Activated CD8-positive, alpha-beta memory T cell treated with anti-CD3 and anti-CD28 coated beads, Interleukin-2, amount 10 ng/mL, durations not matched to agents 7 days and 5 days (primary cell): Measurements from ENCODE around the gene ACSF3. TPM values are rescaled to one million over a fixed set of nuclear protein-coding genes. Genes with fewer than 3 reads are reported as not detected.

ENCODE experiments used
- ATAC-seq: fragments of 150-1000 bp; cut with Tn5 transposase; one replicate; pipeline ENCODE4 v1.10.0; 2021; ENCODE audit warnings: moderate library complexity
- CTCF ChIA-PET: fragments of 350-600 bp; sonication (Branson Sonifier 250); formaldehyde crosslinking; loops from one replicate; lab custom pipeline; 2021; ENCODE audit warnings: antibody characterized with exemption; lab: Charles Lee
- DNase-seq: peaks from one replicate; pipeline ENCODE4 v3.0.0-alpha.2; 2020
- H3K27ac Mint-ChIP-seq: one replicate; pipeline ENCODE4 v1.8.0; 2021; ENCODE audit warnings: mild to moderate bottlenecking, mixed read lengths
- H3K27me3 Mint-ChIP-seq: one replicate; pipeline ENCODE4 v1.8.0; 2021; ENCODE audit warnings: mixed read lengths
- H3K36me3 Mint-ChIP-seq: one replicate; pipeline ENCODE4 v1.8.0; 2021; ENCODE audit warnings: mild to moderate bottlenecking, mixed read lengths
- H3K4me1 Mint-ChIP-seq: one replicate; pipeline ENCODE4 v1.8.0; 2021; ENCODE audit warnings: mixed read lengths
- H3K4me3 Mint-ChIP-seq: one replicate; pipeline ENCODE4 v1.8.0; 2021; ENCODE audit warnings: mild to moderate bottlenecking, moderate library complexity, mixed read lengths
- H3K9me3 Mint-ChIP-seq: one replicate; pipeline ENCODE4 v1.8.0; 2022; ENCODE audit warnings: low read depth, mixed read lengths
- total RNA-seq, 2 experiments: library from RNA; stranded (reverse); gene quantifications; one replicate each; pipeline ENCODE4 v1.2.3, GENCODE V29; 2021

ACSF3 gene
- total RNA-seq, 2 experiments from 2014 or later = 43.6 to 56.7 TPM

- Mint-ChIP-seq H3K4me3 (no peak overlapping the region), H3K9me3 (no peaks in the 10 kb centered on the region), H3K27me3 (no peaks in the 10 kb centered on the region), H3K4me1 (peaks cover 18% of the 10 kb centered on the region), H3K36me3 (peaks cover 45% of the 10 kb centered on the region), H3K27ac (no peak overlapping the region)
- CTCF ChIA-PET = no interaction called here
- DNase-seq = no peak
- no peak for ATAC-seq
Measured at GRCh38 chr16:89106533-89107202, 13.0 kb downstream of the ACSF3 start.

- DNase-seq (no peak), ATAC-seq (no peak)
- H3K9me3 Mint-ChIP-seq = no peaks in the 10 kb centered on the region
- peaks cover 42% of the 10 kb centered on the region for H3K36me3 Mint-ChIP-seq
- CTCF ChIA-PET = no interaction called here
- H3K27me3 Mint-ChIP-seq = no peaks in the 10 kb centered on the region
- no peak overlapping the region for H3K4me3 Mint-ChIP-seq
- H3K27ac Mint-ChIP-seq = no peak overlapping the region
- peaks cover 12% of the 10 kb centered on the region for H3K4me1 Mint-ChIP-seq
Measured at GRCh38 chr16:89107203-89107582, 13.5 kb downstream of the ACSF3 start.

- Mint-ChIP-seq H3K27me3 (no peaks in the 10 kb centered on the region), H3K9me3 (no peaks in the 10 kb centered on the region), H3K4me1 (peaks cover 13% of the 10 kb centered on the region), H3K4me3 (no peak overlapping the region), H3K36me3 (peaks cover 34% of the 10 kb centered on the region), H3K27ac (no peak overlapping the region)
- DNase-seq (no peak), ATAC-seq (no peak)
- CTCF ChIA-PET = no interaction called here
Measured at GRCh38 chr16:89108416-89108815, 14.8 kb downstream of the ACSF3 start.

GRCh38 chr16:89110641-89111040 lies 17.0 kb downstream of the ACSF3 start:
- peaks cover 30% of the 10 kb centered on the region for H3K4me1 Mint-ChIP-seq
- no peak overlapping the region for H3K4me3 Mint-ChIP-seq
- no peaks in the 10 kb centered on the region for H3K9me3 Mint-ChIP-seq
- H3K27me3 Mint-ChIP-seq = no peaks in the 10 kb centered on the region
- CTCF ChIA-PET = no interaction called here
- DNase-seq (no peak), ATAC-seq (no peak)
- no peak overlapping the region for H3K27ac Mint-ChIP-seq
- peaks cover 37% of the 10 kb centered on the region for H3K36me3 Mint-ChIP-seq

- ATAC-seq (no peak), DNase-seq (no peak)
- no peak overlapping the region for H3K4me3 Mint-ChIP-seq
- H3K27ac Mint-ChIP-seq = no peak overlapping the region
- CTCF ChIA-PET = no interaction called here
- peaks cover 37% of the 10 kb centered on the region for H3K36me3 Mint-ChIP-seq
- no peaks in the 10 kb centered on the region for H3K9me3 Mint-ChIP-seq
- no peaks in the 10 kb centered on the region for H3K27me3 Mint-ChIP-seq
- peaks cover 36% of the 10 kb centered on the region for H3K4me1 Mint-ChIP-seq
Measured at GRCh38 chr16:89111263-89111662, 17.6 kb downstream of the ACSF3 start.

GRCh38 chr16:89112377-89113151 lies 18.9 kb downstream of the ACSF3 start:
- no peak overlapping the region for H3K4me3 Mint-ChIP-seq
- H3K27ac Mint-ChIP-seq = no peak overlapping the region
- DNase-seq (no peak), ATAC-seq (no peak)
- H3K9me3 Mint-ChIP-seq = no peaks in the 10 kb centered on the region
- H3K27me3 Mint-ChIP-seq = no peaks in the 10 kb centered on the region
- H3K4me1 Mint-ChIP-seq = peaks cover 38% of the 10 kb centered on the region
- H3K36me3 Mint-ChIP-seq = peaks cover 29% of the 10 kb centered on the region
- CTCF ChIA-PET = no interaction called here

GRCh38 chr16:89113152-89113547 lies 19.5 kb downstream of the ACSF3 start:
- no peak for DNase-seq
- H3K27me3 Mint-ChIP-seq = no peaks in the 10 kb centered on the region
- H3K4me1 Mint-ChIP-seq = peaks cover 38% of the 10 kb centered on the region
- no peak overlapping the region for H3K27ac Mint-ChIP-seq
- no peak overlapping the region for H3K4me3 Mint-ChIP-seq
- no peak for ATAC-seq
- no peaks in the 10 kb centered on the region for H3K9me3 Mint-ChIP-seq
- CTCF ChIA-PET = no interaction called here
- H3K36me3 Mint-ChIP-seq = peaks cover 28% of the 10 kb centered on the region

- ATAC-seq (no peak), DNase-seq (no peak)
- Mint-ChIP-seq H3K27ac (peak overlapping the region; percentile 95), H3K4me3 (no peak overlapping the region), H3K36me3 (peaks cover 24% of the 10 kb centered on the region), H3K4me1 (peaks cover 37% of the 10 kb centered on the region), H3K27me3 (no peaks in the 10 kb centered on the region), H3K9me3 (no peaks in the 10 kb centered on the region)
- CTCF ChIA-PET = interaction anchor here (2.8 kb wide), 1 partner anchor 16 kb away, joined by 22 read pairs; no protein-coding TSS in a partner anchor
Measured at GRCh38 chr16:89113661-89114060, 20.0 kb downstream of the ACSF3 start.

GRCh38 chr16:89114159-89114981 lies 20.7 kb downstream of the ACSF3 start:
- Mint-ChIP-seq H3K36me3 (peaks cover 24% of the 10 kb centered on the region), H3K4me1 (peaks cover 36% of the 10 kb centered on the region), H3K9me3 (no peaks in the 10 kb centered on the region), H3K27me3 (no peaks in the 10 kb centered on the region), H3K4me3 (peak overlapping the region; percentile 61), H3K27ac (peak overlapping the region; percentile 95)
- DNase-seq (no peak), ATAC-seq (peak; percentile 4)
- CTCF ChIA-PET = interaction anchor here (2.8 kb wide), 1 partner anchor 17 kb away, joined by 22 read pairs; no protein-coding TSS in a partner anchor

GRCh38 chr16:89115216-89115861 lies 21.7 kb downstream of the ACSF3 start:
- H3K9me3 Mint-ChIP-seq = no peaks in the 10 kb centered on the region
- H3K27me3 Mint-ChIP-seq = no peaks in the 10 kb centered on the region
- peak; percentile 91 for ATAC-seq
- peak overlapping the region; percentile 61 for H3K4me3 Mint-ChIP-seq
- peaks cover 21% of the 10 kb centered on the region for H3K36me3 Mint-ChIP-seq
- H3K27ac Mint-ChIP-seq = peak overlapping the region; percentile 95
- peak; percentile 90 for DNase-seq
- peaks cover 31% of the 10 kb centered on the region for H3K4me1 Mint-ChIP-seq
- CTCF ChIA-PET = interaction anchor here (0.9 to 2.8 kb wide), 2 partner anchors 18 to 102 kb away, joined by 3 to 22 read pairs; partner anchors contain the start of gene ZNF778

GRCh38 chr16:89116341-89117226 lies 22.9 kb downstream of the ACSF3 start:
- no peak overlapping the region for H3K4me3 Mint-ChIP-seq
- H3K27me3 Mint-ChIP-seq = no peaks in the 10 kb centered on the region
- peak overlapping the region; percentile 95 for H3K27ac Mint-ChIP-seq

More at GRCh38 chr16:89116341-89117226, 22.9 kb downstream of the ACSF3 start:
- ATAC-seq (no peak), DNase-seq (no peak)
- peaks cover 31% of the 10 kb centered on the region for H3K4me1 Mint-ChIP-seq
- no peaks in the 10 kb centered on the region for H3K9me3 Mint-ChIP-seq
- peaks cover 21% of the 10 kb centered on the region for H3K36me3 Mint-ChIP-seq
- CTCF ChIA-PET = interaction anchor here (0.9 to 2.8 kb wide), 2 partner anchors 19 to 101 kb away, joined by 3 to 22 read pairs; partner anchors contain the start of gene ZNF778
